ENCODE measurements around the gene OR2Z1.

The OR2Z1 gene, protein sequence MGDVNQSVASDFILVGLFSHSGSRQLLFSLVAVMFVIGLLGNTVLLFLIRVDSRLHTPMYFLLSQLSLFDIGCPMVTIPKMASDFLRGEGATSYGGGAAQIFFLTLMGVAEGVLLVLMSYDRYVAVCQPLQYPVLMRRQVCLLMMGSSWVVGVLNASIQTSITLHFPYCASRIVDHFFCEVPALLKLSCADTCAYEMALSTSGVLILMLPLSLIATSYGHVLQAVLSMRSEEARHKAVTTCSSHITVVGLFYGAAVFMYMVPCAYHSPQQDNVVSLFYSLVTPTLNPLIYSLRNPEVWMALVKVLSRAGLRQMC

DNA sequence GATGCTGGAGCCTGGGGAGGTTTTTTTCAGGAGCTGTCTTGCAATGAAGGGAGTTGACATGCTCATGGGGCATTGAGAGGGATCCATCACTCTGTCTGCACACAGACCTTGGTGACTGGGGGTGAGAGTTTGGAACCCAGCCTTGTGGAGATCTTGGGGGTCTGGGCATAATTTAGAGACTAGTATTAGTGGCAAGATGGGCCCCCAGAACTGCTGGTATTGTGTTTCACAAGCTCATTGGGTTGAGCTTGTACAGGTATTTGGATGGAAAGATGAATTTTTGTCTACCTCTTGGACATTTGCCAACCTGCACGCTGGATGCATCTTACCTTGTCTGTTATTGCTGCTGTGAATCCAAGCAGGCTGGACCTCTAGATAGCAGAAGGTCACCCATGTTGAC lies at the start of gene OR2Z1:
Gene OR2Z1, plus strand, starts transcription at position 301 of the 400 bp plus-strand sequence. CDS start 9,395 bp downstream, outside the sequence.
- Histone ChIP-seq H3K9ac (ENCODE audit: low read depth, low read length) (no peak within 1 kb of the TSS), H3K36me3 (ENCODE audit: control insufficient read depth, insufficient read depth, low read length) (no peaks in the 10 kb centered on the region), H3K4me3 (ENCODE audit: low read depth, low read length) (no peak within 1 kb of the TSS), H3K9me3 (ENCODE audit: control insufficient read depth, insufficient read depth, low read length) (peaks cover 78% of the 10 kb centered on the region), H3K27me3 (ENCODE audit: control insufficient read depth, insufficient read depth, low read length) (no peaks in the 10 kb centered on the region), H3K4me1 (ENCODE audit: control insufficient read depth, insufficient read depth, low read length) (no peaks in the 10 kb centered on the region), H3K27ac (ENCODE audit: low read depth, low read length) (no peak within 1 kb of the TSS)

DNA sequence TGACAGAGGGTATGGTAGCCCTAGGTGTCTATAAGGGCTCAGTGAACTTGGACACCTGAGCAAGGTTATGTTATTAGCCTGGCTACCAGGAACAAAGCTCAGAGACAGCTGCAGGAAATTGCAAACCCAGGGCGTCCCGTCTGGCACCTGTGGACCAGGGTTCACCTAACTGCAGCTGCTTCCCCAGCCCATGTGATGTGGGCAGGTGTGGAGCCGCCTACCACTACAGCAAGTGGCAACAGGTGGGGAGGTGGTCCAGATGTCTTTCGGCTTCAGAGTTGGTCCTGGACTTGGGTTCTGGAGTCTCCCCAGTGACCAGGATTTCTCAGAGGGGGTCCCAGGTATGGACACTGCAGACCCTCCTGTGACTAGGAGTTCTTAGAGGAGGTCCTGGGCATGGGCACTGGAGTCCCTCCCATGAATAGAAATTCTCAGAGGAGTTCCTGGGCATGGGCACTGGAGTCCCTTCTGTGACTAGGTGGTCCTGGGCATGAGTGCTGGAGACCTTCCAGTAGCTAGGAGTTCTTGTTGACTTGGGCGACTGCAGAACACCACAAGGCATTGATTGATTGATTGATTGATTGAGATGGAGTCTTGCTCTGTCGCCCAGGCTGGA lies 48.0 kb upstream of the OR2Z1 start:
- no peaks in the 10 kb centered on the region for H3K36me3 ChIP-seq (ENCODE audit: control insufficient read depth, insufficient read depth, low read length)
- H3K27me3 ChIP-seq (ENCODE audit: control insufficient read depth, insufficient read depth, low read length) = no peaks in the 10 kb centered on the region
- no peak overlapping the region for H3K27ac ChIP-seq (ENCODE audit: low read depth, low read length)
- H3K9me3 ChIP-seq (ENCODE audit: control insufficient read depth, insufficient read depth, low read length) = peaks cover 32% of the 10 kb centered on the region
- no peaks in the 10 kb centered on the region for H3K4me1 ChIP-seq (ENCODE audit: control insufficient read depth, insufficient read depth, low read length)
- H3K4me3 ChIP-seq (ENCODE audit: low read depth, low read length) = no peak overlapping the region
- H3K9ac ChIP-seq (ENCODE audit: low read depth, low read length) = no peak overlapping the region

DNA sequence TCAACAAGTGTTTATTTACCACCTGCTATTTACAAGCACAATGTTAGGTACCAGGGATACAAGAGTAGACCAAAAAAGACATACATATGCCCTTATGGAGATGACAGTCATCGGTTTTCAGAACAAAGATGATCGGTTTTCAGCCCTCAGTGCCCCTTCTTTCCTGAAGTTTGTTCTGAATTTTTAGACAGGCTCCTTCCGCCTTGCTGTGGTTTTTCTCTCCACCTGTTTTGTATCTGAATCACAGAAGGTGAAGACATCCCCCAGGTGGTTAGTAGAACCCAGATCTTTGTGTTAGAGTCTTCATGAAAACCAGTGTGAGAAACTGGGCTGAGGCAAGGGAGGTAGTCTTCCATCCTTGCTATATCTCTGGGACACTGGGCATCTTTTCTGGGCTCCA lies 46.4 kb upstream of the OR2Z1 start:
- H3K9ac ChIP-seq (ENCODE audit: low read depth, low read length) = no peak overlapping the region
- no peaks in the 10 kb centered on the region for H3K27me3 ChIP-seq (ENCODE audit: control insufficient read depth, insufficient read depth, low read length)
- no peaks in the 10 kb centered on the region for H3K36me3 ChIP-seq (ENCODE audit: control insufficient read depth, insufficient read depth, low read length)

DNA sequence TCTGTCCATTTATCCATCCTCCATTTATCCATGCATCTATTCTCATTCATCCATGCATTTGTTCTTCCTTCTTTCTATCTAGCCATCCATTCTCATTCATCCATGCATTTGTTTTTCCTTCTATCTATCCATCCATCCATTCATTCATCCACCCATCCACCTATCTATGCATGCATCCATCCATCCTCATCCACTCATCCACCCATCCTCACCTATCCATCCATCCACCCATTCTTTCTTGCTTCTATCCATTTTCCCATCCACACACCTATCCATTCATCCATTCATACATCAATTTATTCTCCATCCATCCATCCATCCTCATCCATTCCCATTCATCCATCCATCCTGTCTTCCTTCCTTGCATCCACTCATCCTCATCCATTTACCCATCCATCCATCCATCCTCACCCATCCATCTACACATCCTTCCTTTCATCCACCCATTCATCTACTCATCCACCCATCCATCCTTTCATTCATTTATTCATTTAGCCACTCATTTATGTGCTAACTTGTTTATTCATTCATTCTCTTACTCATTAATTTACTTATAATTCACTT lies 43.1 kb upstream of the OR2Z1 start:
- H3K27ac ChIP-seq (ENCODE audit: low read depth, low read length) = no peak overlapping the region
- peaks cover 58% of the 10 kb centered on the region for H3K9me3 ChIP-seq (ENCODE audit: control insufficient read depth, insufficient read depth, low read length)
- H3K4me3 ChIP-seq (ENCODE audit: low read depth, low read length) = no peak overlapping the region
- H3K9ac ChIP-seq (ENCODE audit: low read depth, low read length) = no peak overlapping the region
- H3K27me3 ChIP-seq (ENCODE audit: control insufficient read depth, insufficient read depth, low read length) = no peaks in the 10 kb centered on the region
- no peaks in the 10 kb centered on the region for H3K36me3 ChIP-seq (ENCODE audit: control insufficient read depth, insufficient read depth, low read length)
- no peaks in the 10 kb centered on the region for H3K4me1 ChIP-seq (ENCODE audit: control insufficient read depth, insufficient read depth, low read length)

More for the DNA sequence above, 46.4 kb upstream of the OR2Z1 start:
- H3K4me3 ChIP-seq (ENCODE audit: low read depth, low read length) = no peak overlapping the region
- H3K27ac ChIP-seq (ENCODE audit: low read depth, low read length) = no peak overlapping the region
- H3K9me3 ChIP-seq (ENCODE audit: control insufficient read depth, insufficient read depth, low read length) = peaks cover 43% of the 10 kb centered on the region
- H3K4me1 ChIP-seq (ENCODE audit: control insufficient read depth, insufficient read depth, low read length) = no peaks in the 10 kb centered on the region

DNA sequence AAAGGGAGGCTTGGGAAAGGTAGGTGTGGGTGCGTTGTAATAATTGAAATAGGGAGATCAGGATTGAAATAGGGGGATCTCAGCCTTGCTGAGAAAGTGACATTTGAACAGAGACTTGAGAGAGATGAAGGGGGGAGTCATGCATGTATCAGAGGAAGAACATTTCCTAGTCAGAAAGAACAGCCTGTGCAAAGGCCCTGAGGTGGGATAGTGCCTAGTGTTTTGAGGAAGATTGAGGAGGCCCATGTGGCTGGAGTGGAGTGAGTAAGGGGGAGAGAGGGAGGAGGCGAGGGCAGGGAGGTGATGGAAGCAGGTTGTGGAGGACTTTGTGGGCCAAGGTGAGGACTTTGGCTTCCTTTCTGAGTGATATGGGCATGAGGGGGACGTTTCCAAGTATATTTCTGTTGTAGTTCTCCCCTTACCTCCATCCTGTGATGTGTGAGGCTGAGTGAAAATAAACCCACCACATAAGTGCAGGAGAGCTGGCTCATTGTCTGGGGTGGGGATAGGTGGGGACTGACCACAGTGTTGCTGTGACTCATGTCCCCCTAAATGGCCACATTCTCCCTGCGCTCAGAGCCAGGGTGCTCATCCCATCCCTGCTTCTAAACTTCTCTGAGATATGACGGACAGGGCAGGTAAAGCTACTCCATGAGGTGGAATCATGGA lies 40.6 kb upstream of the OR2Z1 start:
- Histone ChIP-seq H3K9me3 (ENCODE audit: control insufficient read depth, insufficient read depth, low read length) (peaks cover 51% of the 10 kb centered on the region), H3K9ac (ENCODE audit: low read depth, low read length) (no peak overlapping the region), H3K27ac (ENCODE audit: low read depth, low read length) (no peak overlapping the region)

DNA sequence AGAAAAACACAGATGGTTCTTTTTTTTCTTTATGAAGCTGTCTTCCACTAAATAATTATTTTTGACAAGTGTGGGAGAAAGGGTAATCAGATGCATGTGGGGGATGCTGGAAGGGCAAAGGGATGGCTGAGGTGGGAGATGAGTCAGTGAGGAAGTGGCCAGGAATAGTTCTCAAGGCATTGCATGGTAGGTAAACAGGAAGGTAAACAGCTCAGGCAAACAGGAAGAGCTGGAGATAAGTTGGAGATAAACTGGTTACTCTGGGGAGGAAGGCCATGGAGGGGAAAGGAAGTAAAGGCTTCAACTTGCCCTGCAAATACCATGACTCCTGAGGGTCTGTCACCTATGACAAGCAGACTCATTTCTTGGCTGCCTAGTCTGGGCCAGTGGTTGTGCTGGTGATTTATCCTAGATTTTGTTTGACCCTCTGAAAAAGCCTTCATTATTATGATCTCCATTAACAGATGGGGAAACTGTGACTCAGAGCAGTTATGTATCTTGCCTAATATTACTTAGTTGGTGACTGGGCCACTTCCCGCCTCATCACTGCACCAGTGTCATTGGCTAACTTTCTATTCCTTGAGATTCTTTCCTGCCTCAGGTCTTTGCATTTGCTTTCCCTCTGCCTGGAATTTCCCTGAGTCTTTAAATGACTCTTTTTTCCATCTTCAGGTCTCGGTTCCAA lies 39.9 kb upstream of the OR2Z1 start:
- Histone ChIP-seq H3K9ac (ENCODE audit: low read depth, low read length) (no peak overlapping the region), H3K27me3 (ENCODE audit: control insufficient read depth, insufficient read depth, low read length) (no peaks in the 10 kb centered on the region), H3K36me3 (ENCODE audit: control insufficient read depth, insufficient read depth, low read length) (no peaks in the 10 kb centered on the region), H3K27ac (ENCODE audit: low read depth, low read length) (no peak overlapping the region), H3K9me3 (ENCODE audit: control insufficient read depth, insufficient read depth, low read length) (peaks cover 53% of the 10 kb centered on the region), H3K4me1 (ENCODE audit: control insufficient read depth, insufficient read depth, low read length) (no peaks in the 10 kb centered on the region), H3K4me3 (ENCODE audit: low read depth, low read length) (no peak overlapping the region)

More for the DNA sequence above, 40.6 kb upstream of the OR2Z1 start:
- Histone ChIP-seq H3K36me3 (ENCODE audit: control insufficient read depth, insufficient read depth, low read length) (no peaks in the 10 kb centered on the region), H3K4me3 (ENCODE audit: low read depth, low read length) (no peak overlapping the region), H3K27me3 (ENCODE audit: control insufficient read depth, insufficient read depth, low read length) (no peaks in the 10 kb centered on the region), H3K4me1 (ENCODE audit: control insufficient read depth, insufficient read depth, low read length) (no peaks in the 10 kb centered on the region)

DNA sequence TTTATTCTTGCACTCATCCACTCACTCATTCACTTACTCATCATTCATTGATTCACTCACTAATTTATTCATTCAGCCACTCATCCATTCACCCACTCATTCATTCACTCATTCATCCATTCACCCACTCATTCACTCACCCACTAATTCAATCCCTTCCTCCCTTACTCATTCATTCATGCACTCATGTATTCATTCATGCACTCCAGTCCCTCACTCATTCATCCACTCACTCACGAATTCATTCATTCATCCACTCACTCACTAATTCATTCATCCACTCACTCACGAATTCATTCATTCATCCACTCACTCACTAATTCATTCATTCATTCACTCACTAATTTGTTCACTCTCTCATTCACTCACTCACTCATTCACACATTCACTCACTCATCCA lies 39.0 kb upstream of the OR2Z1 start:
- H3K9me3 ChIP-seq (ENCODE audit: control insufficient read depth, insufficient read depth, low read length) = peaks cover 54% of the 10 kb centered on the region
- no peak overlapping the region for H3K9ac ChIP-seq (ENCODE audit: low read depth, low read length)
- H3K27me3 ChIP-seq (ENCODE audit: control insufficient read depth, insufficient read depth, low read length) = no peaks in the 10 kb centered on the region
- no peak overlapping the region for H3K27ac ChIP-seq (ENCODE audit: low read depth, low read length)
- H3K4me3 ChIP-seq (ENCODE audit: low read depth, low read length) = no peak overlapping the region
- H3K36me3 ChIP-seq (ENCODE audit: control insufficient read depth, insufficient read depth, low read length) = no peaks in the 10 kb centered on the region
- H3K4me1 ChIP-seq (ENCODE audit: control insufficient read depth, insufficient read depth, low read length) = no peaks in the 10 kb centered on the region

DNA sequence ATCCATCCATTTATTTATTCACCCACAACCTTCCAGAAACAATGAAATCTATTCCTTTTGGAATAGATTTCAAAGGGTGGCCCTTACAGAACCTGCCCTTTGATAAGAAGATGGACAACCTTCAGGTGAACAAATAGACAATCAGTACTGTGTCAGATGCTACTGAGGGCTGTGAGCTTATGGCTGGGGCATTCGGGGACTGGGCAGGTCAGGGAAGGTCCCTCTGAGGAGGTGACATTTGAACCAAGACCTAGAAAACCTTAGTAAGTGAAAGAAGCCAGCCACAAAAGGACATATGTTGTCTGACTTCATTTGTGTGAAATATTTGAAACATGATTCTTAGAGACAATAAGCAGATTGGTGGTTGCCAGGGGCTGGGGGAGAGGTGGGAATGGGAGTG lies 38.5 kb upstream of the OR2Z1 start:
- no peaks in the 10 kb centered on the region for H3K36me3 ChIP-seq (ENCODE audit: control insufficient read depth, insufficient read depth, low read length)
- H3K4me3 ChIP-seq (ENCODE audit: low read depth, low read length) = no peak overlapping the region
- no peak overlapping the region for H3K9ac ChIP-seq (ENCODE audit: low read depth, low read length)
- no peaks in the 10 kb centered on the region for H3K4me1 ChIP-seq (ENCODE audit: control insufficient read depth, insufficient read depth, low read length)
- H3K27ac ChIP-seq (ENCODE audit: low read depth, low read length) = no peak overlapping the region
- H3K27me3 ChIP-seq (ENCODE audit: control insufficient read depth, insufficient read depth, low read length) = no peaks in the 10 kb centered on the region
- peaks cover 53% of the 10 kb centered on the region for H3K9me3 ChIP-seq (ENCODE audit: control insufficient read depth, insufficient read depth, low read length)

DNA sequence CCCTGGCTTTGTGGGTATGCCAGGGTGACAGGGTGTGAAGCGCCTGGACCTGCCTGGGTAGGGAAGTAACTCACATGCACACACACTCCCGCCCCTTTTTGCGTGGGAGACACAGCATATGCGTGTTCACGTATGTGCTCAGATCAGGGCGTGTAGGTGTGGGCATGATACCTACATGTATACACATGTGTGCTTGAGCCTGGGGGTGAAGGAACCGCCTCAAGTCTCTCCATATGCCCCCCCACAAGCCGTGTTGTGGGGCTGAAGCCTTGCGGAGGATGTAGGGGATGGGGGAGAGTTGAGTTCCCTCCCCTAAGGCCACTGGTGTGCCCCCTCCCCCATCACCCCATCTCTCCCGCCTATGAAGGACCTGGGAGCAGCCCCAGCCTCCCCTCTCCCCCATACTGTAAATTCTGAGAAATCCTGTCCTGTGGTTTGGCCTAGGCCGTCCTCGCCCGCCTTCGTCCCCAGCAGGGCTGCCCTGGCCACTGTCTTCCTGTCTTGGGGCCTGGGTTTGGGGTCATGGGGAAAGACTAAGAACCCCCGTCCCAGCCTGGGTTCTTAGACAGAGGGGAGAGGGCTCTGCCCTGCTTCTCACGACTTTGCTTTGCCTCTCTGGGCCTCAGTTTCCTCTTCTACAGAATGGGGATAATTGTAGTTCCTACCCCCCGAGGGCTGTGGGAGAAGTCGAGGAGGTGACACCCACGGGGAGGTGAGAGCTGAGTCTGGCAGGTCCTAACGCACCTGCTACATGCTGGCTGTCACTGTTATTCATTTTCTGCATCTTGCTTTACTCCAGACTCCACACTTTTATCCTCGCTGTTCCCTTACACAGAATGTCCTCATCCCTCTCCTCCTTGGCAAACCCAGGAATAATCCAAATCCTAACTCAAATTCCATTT lies 37.2 kb upstream of the OR2Z1 start:
- H3K4me3 ChIP-seq (ENCODE audit: low read depth, low read length) = no peak overlapping the region
- no peak overlapping the region for H3K27ac ChIP-seq (ENCODE audit: low read depth, low read length)
- H3K9me3 ChIP-seq (ENCODE audit: control insufficient read depth, insufficient read depth, low read length) = peaks cover 45% of the 10 kb centered on the region
- H3K27me3 ChIP-seq (ENCODE audit: control insufficient read depth, insufficient read depth, low read length) = no peaks in the 10 kb centered on the region
- no peaks in the 10 kb centered on the region for H3K36me3 ChIP-seq (ENCODE audit: control insufficient read depth, insufficient read depth, low read length)
- H3K4me1 ChIP-seq (ENCODE audit: control insufficient read depth, insufficient read depth, low read length) = no peaks in the 10 kb centered on the region
- H3K9ac ChIP-seq (ENCODE audit: low read depth, low read length) = no peak overlapping the region

DNA sequence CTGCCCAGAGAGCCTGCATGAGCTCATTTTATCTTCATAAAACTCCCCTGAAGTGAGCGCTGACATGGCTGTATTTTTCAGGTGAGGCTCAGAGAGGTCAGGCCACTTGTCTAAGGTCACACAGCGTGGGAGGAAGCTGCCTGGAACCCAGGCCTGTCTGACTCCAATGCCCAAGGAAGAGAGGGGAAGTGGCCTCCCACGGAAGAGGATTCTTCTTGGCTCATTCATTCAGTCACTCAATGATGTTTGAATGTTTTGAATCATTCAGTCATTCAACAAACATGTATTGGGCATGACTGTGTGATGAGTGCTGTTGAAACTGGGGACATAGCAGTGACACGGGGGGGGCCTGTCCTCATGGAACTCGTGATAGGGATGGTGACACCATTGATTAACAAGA lies 34.9 kb upstream of the OR2Z1 start:
- Histone ChIP-seq H3K27me3 (ENCODE audit: control insufficient read depth, insufficient read depth, low read length) (no peaks in the 10 kb centered on the region), H3K27ac (ENCODE audit: low read depth, low read length) (no peak overlapping the region), H3K4me1 (ENCODE audit: control insufficient read depth, insufficient read depth, low read length) (no peaks in the 10 kb centered on the region), H3K9ac (ENCODE audit: low read depth, low read length) (no peak overlapping the region), H3K9me3 (ENCODE audit: control insufficient read depth, insufficient read depth, low read length) (peaks cover 39% of the 10 kb centered on the region), H3K36me3 (ENCODE audit: control insufficient read depth, insufficient read depth, low read length) (no peaks in the 10 kb centered on the region), H3K4me3 (ENCODE audit: low read depth, low read length) (no peak overlapping the region)

Measured in HUES48 (cell line).